BJ (cell line): Measurements from ENCODE around the gene SPRN. TPM values are rescaled to one million over a fixed set of nuclear protein-coding genes. Genes with fewer than 3 reads are reported as not detected.
"Not testable (repeated sequence)": the region's sequence is repeated elsewhere in the genome, so short reads cannot be mapped to it uniquely, and the experiment has no call there.

ENCODE experiments used
- CTCF ChIA-PET: fragments of 350-600 bp; formaldehyde crosslinking; extraction: SDS; loops from one replicate; lab custom pipeline; 2021; ENCODE audit warnings: antibody characterized with exemption, inconsistent platforms; lab: Yijun Ruan, JAX
- POLR2A ChIA-PET: fragments of 300-600 bp; sonication (Branson Sonifier 250); formaldehyde crosslinking; extraction: SDS; loops from one replicate; lab custom pipeline; 2021; ENCODE audit warnings: antibody characterized with exemption; lab: Charles Lee
- DNase-seq: peaks from one replicate; pipeline ENCODE4 v3.0.0-alpha.2; 2011; ENCODE audit warnings: low read depth
- H3K27me3 ChIP-seq: 2 replicates; pipeline ENCODE4 v1.6.0; 2011; ENCODE audit warnings: low read length; ENCODE audit not compliant: control insufficient read depth, insufficient read depth
- H3K36me3 ChIP-seq: 2 replicates; pipeline ENCODE4 v1.5.1; 2011; ENCODE audit warnings: low read length; ENCODE audit not compliant: control insufficient read depth, insufficient read depth
- H3K4me3 ChIP-seq: 2 replicates; pipeline ENCODE4 v1.5.1; 2011; ENCODE audit warnings: low read depth, mild to moderate bottlenecking, control low read depth, low read length
- polyA plus RNA-seq: library from polyadenylated mRNA; depleted of rRNA; stranded (reverse); fragments of >200 nt; gene quantifications from 2 replicates; pipeline ENCODE4 v1.2.3, GENCODE V29; 2011
- TF ChIP-seq, protein P1 (sequence below): IDR thresholded peaks from 2 replicates; pipeline ENCODE4 v1.5.1; 2011; ENCODE audit warnings: low read depth, mild to moderate bottlenecking, control low read depth, inconsistent platforms, low read length, moderate library complexity; ENCODE audit not compliant: insufficient read depth

Gene SPRN
- polyA plus RNA-seq, 1 experiment = 3.0 TPM

DNA sequence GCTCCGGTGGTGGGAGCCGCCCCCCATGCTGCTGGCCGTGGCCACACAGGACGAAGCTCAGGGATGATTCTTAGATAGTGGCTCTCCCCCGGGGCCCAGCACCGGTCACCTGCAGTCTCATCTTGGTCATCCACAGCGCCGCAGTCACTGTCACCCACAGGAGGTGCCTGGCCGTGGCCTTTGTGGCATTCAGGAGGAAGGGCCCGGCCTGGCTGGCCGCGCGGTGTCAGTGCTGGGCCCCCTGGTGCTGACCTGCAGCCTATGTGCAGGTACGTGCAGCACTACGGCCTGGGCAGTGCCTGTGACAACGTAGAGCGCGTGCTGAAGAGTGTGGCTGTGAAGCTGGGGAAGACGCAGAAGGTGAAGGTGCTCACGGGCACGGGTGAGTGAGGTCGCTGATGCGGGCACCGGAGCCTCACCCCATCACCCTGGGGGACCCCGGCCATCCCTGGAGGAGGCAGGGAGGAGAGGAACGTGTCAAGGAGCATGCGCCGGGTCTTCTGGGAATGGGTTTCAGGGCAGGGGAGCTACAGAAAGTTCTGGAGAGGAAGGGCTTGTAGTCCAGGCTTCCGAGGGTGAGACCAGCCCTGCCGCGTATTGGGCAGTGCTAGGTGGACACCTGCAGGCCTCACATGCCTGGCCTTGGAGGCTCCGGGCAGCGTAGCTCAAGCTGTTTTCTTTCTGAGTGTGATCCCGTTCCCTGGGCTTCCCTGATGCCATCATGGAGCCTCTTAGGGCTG, 5.0 kb downstream of the SPRN start:
- peaks cover 12% of the 10 kb centered on the region for H3K36me3 ChIP-seq
- ChIA-PET CTCF (interaction anchor here (2.0 kb wide), 1 partner anchor 19 kb away, joined by 6 read pairs; no protein-coding TSS in a partner anchor), POLR2A (no interaction called here)
- TF ChIP-seq, protein P1, sequence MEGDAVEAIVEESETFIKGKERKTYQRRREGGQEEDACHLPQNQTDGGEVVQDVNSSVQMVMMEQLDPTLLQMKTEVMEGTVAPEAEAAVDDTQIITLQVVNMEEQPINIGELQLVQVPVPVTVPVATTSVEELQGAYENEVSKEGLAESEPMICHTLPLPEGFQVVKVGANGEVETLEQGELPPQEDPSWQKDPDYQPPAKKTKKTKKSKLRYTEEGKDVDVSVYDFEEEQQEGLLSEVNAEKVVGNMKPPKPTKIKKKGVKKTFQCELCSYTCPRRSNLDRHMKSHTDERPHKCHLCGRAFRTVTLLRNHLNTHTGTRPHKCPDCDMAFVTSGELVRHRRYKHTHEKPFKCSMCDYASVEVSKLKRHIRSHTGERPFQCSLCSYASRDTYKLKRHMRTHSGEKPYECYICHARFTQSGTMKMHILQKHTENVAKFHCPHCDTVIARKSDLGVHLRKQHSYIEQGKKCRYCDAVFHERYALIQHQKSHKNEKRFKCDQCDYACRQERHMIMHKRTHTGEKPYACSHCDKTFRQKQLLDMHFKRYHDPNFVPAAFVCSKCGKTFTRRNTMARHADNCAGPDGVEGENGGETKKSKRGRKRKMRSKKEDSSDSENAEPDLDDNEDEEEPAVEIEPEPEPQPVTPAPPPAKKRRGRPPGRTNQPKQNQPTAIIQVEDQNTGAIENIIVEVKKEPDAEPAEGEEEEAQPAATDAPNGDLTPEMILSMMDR = no peak
- no peak for DNase-seq
- H3K27me3 ChIP-seq = no peaks in the 10 kb centered on the region; the same call in 1 of the 2 replicates
- no peak overlapping the region for H3K4me3 ChIP-seq

DNA sequence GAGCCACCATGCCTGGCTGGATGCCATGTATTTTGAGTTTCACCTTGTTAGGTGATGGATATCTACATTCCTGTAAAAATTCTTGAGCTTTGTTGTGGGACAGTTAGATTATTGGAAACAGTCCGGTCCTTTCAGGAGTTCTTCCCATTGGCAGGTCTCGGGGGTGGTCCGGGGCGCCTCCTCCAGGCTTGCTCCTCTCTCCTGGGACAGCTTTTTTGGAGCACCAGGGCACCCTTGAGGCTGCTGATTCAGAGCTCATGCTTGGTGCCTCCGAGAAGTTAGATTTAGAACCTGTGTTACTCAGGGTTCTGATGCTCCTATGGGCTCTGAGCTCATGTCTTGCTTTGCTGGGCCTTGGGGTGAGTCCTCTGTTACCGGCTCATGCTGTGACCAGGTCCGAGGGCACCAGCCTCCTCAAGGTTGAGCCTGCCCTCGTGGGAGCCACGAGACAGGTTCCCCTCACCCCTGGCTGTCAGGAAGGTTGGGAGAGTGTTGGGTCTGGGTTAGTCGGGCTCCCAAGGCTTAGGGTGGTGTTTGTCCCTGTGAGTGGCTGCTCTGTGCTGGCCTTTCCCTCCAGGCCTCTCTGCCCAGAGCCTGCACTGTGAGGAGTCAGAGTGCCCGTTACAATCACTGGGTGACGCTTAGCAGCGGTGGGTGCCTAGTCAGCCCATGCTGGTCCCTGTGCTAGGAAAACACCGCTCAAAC, 6.0 kb downstream of the SPRN start:
- no peaks in the 10 kb centered on the region; the same call in 1 of the 2 replicates for H3K27me3 ChIP-seq
- H3K36me3 ChIP-seq = peaks cover 12% of the 10 kb centered on the region
- POLR2A ChIA-PET = no interaction called here
- DNase-seq = no peak
- H3K4me3 ChIP-seq = no peak overlapping the region
- CTCF ChIA-PET = no interaction called here
- TF ChIP-seq, protein P1 = no peak

DNA sequence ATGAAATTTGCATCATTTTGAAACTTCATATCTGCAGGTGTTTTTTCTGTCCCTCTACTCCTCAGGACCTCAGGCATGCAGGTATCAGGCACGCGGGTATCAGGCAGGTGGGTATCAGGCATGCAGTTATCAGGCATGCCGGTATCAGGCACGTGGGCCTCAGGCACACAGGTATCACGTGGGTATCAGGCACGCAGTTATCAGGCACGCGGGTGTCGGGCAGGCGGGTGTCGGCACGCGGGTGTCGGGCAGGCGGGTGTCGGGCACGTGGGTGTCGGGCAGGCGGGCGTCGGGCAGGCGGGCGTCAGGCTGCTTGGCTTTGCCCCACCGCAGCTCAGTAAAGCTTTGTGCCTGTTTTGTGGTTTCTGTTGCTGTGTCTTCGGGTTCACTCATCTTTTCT, 8.7 kb downstream of the SPRN start:
- DNase-seq = no peak
- Histone ChIP-seq H3K27me3 (no peaks in the 10 kb centered on the region), H3K4me3 (no peak overlapping the region), H3K36me3 (peaks cover 13% of the 10 kb centered on the region)
- TF ChIP-seq, protein P1 = no peak
- POLR2A ChIA-PET = no interaction called here
- CTCF ChIA-PET = interaction anchor here (0.8 kb wide), 1 partner anchor 194 kb away, joined by 3 read pairs; no protein-coding TSS in a partner anchor

DNA sequence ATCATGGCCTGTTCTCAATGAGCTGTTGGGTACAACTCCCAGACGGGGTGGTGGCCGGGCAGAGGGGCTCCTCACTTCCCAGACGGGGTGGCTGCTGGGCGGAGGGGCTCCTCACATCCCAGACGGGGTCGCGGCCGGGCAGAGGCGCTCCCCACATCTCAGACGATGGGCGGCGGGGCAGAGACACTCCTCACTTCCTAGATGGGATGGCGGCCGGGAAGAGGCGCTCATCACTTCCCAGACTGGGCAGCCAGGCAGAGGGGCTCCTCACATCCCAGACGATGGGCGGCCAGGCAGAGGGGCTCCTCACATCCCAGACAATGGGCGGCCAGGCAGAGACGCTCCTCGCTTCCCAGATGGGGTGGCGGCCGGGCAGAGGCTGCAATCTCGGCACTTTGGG, 10.0 kb downstream of the SPRN start:
- H3K36me3 ChIP-seq, CTCF ChIA-PET: not testable (repeated sequence)

DNA sequence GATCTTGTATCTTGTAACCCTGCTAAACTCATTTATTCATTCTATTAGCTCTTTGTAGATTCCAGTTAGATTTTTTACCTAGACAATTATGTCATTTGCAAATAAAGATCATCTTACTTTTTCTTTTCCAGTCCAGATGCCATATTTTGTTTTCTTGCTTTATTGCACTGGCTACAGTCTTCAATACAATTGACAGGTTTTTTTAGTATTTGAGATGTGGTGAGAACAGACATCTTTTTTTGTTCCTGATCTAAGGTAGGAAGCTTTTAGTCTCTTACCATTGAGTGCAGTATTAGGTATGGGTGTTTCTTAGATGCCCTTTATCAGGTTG, 12.1 kb downstream of the SPRN start:
- TF ChIP-seq, protein P1 = no peak
- CTCF ChIA-PET = interaction anchor here (1.5 kb wide), 1 partner anchor 26 kb away, joined by 3 read pairs; no protein-coding TSS in a partner anchor
- POLR2A ChIA-PET = no interaction called here

More for the DNA sequence above, 10.0 kb downstream of the SPRN start:
- POLR2A ChIA-PET, H3K27me3 ChIP-seq, H3K4me3 ChIP-seq, DNase-seq: not testable (repeated sequence)

More for the DNA sequence above, 12.1 kb downstream of the SPRN start:
- Histone ChIP-seq H3K27me3 (no peaks in the 10 kb centered on the region), H3K36me3 (peaks cover 5% of the 10 kb centered on the region), H3K4me3 (no peak overlapping the region)
- no peak for DNase-seq
